SK-MEL-5 (cell line): ENCODE measurements around the gene FBXL19. TPM values are rescaled to one million over a fixed set of nuclear protein-coding genes. Genes with fewer than 3 reads are reported as not detected.

Source experiments
- DNase-seq: peaks from one replicate; pipeline ENCODE4 v3.0.0-alpha.2; 2016; ENCODE audit warnings: low read depth, low spot score
- in situ Hi-C: cut with HindIII; loops from 2 replicates; pipeline ENCODE4 v1.10.0; 2016; ENCODE audit warnings: low sequenced_read_pairs, high pct_unique_total_duplicates, low pct_unique_long_range_greater_than_20kb
- total RNA-seq: library from RNA; depleted of rRNA; stranded (reverse); fragments of >200 nt; shearing (Covaris generic); gene quantifications from 2 replicates; pipeline ENCODE4 v1.2.3, GENCODE V29; 2014

Gene FBXL19
- total RNA-seq, 1 experiment from 2014 or later, result 20.8 TPM

DNA sequence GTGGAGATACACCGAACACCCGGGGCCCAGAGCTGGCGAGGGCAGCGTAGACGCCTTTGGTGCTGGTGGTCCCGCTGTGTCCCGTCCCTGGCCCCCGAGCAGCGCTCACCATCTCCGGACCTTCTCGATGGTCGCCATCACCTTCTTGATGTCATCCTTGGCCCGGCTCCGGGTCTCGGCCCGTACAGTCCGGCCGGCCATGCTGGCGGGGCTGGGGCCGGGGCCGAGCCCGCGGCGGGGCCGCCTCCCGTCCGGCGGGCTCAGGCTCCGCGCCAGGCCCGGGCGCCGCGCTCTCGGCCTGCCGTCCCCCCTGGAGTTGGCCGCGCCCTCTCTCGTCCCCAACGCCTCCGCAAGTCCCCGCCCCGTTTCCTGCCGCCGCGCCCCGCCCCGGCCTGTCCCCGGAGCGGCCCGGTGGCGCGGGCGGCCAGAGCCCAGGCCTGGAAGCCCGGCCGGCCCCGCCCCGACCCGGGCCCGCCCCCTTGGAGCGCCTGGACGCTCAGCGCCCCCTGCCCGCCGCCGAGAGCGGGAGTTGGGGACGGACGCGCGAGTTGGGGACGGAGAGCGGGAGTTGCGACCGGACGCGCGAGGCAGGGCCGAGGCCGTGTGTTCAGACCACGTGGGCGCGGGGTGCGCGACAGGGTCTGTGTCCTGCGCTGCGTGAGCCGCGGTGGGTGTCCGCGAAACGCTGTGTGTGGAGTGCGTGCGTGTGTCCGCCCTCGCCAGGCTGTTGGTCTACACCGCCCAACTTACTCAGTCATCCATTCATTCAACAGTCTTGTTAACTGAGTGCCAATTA, 29.4 kb upstream of the FBXL19 start, which contains the start of gene BCL7C:
Gene BCL7C (minus strand): TSS at position 334 of the 796 bp plus-strand sequence. CDS start 133 bp downstream, at position 201.
- DNase-seq, result peak; percentile 88
- in situ Hi-C loops, result no loop called here

DNA sequence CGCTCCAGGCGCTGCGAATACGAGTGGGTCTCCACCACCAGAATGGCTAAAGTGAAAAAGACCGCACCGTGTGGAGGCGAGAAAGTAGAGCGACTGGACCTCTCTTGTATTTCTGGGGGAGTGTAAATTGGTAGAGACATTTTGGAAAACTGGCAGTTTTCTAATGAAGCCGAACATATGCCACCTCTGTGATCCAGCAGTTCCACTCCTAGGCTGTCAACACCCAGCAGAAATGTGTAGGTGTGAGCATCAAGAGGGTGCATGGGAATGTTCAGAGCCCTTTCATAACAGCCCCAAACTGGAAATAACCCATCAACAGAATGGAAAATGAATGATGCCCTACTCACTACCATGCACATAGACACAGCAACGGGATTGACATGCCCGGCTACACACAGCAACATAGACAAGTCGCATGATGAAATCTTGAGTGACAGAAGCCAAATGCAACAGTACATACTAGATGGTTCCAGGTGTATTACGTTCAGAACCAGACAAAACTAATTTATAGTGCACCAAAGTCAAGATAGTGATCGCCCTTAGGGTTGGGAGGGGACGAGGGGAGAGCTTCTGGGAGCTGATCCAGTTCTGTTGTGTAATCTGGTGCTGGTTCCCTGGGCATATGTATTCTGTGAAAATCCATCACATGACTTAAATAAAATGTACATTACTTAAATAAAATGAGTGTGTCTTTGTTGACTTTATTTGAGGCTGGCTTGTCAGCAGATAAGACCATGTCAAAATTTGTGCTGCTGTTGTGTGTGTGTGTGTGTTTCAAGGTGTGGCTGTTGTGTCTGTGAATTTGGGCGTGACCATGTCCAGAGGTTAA, 28.6 kb upstream of the FBXL19 start:
- in situ Hi-C loops, result no loop called here
- no peak for DNase-seq

DNA sequence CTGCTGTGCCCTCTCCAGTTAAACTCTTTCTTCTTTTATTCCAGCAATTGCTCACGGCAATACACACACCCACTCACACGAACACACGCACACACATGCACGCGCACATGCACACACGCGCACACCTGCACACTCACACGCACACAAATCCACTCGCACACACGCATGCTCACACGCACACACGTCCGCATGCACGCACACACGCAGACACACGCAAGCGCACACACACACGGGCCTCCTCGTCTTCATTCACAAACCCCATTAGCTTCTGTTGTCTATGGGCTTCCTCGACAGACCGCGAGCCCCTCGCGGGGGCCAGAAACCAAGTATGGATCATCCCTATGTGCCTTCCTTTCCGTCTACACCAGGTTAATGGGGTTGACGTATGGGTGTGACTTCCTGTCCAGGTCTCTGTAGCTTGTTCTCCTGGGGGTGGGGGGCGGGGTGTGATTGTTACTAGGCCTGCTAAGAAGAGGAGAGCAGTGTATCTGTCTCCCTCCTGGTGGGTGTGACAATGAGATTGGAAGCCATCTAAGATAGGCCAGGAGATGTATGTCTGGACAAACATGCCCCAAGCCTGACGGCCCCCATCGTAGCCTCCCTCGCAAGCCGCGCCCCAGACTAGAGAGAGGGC, 27.6 kb upstream of the FBXL19 start:
- DNase-seq, result no peak
- in situ Hi-C loops, result no loop called here

DNA sequence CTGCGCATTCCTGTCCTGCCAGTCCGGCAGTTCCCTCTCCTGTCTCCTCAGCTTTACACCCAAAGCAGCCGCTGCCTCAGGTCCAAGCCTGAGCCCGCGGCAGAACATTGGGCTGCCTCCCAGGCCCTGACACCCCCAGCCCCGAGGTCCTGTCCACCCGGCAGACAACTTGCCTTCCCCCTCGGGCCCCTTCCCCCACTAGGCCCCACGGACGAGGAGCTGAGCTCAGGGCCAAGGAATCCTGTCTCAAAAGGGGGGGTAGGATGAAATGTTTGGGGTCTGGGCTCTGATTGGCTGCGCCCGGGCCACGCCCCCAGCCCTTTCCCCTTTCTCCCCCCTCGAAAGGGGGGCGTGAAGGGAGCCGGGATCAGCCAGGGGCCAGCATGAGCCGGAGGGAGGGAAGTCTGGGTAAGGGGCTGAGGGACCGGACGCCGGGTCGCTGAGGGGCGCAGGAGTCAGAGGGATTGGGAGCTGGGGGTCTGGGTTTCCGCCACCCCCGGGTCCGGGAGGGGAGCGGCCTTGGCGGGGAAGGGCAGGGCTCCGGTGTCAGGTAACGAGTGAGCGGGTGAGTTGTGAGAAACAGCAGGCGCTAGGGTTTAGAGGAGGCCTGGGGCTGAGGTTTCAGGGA, 27.0 kb upstream of the FBXL19 start, which contains the start of gene CTF1:
Gene CTF1 (plus strand): TSS at position 354 of the 628 bp plus-strand sequence. CDS start 30 bp downstream, at position 384.
- in situ Hi-C loops, result no loop called here

DNA sequence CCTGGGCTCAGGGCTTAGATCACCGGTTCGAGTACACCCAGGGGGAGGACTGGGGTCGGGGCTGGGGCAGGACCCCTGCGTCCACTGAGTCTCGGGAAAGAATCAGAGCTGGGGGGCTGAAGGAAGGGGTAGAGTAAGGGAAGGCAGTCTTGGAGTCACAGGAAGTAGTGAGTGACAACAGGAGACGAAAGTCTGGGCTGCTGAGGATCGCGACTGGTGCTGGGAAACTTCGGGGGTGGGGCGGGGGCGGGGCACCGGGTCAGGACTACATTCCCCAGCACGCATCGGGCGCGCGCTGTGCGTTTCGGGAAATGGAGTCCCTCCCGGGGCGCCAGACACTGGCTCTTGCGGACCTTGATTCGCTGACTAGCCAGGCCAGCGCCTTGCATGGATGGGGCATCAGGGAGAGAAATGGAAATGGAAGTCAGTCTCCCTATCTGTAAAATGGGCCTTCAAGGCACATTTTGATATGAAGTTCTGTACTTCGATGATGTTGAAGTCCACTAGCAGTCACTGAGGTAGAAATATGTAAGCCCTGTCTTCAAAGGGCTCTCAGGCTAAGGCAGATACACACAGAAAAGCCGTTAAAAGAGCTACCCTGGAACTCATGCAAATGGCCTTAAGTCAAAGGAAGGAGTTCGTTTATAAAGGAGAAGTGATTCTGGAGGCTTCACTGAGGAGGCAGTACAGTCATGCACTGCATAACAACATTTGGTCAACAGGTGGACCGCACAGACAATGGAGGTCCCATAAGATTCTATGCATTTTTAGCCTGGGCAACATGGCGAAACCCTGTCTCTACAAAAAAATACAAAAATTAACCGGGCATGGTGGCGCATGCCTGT, 26.3 kb upstream of the FBXL19 start:
- in situ Hi-C loops, result no loop called here
- peak; percentile 86 for DNase-seq

More for the DNA sequence above, 27.0 kb upstream of the FBXL19 start, which contains the start of gene CTF1:
- DNase-seq, result no peak

DNA sequence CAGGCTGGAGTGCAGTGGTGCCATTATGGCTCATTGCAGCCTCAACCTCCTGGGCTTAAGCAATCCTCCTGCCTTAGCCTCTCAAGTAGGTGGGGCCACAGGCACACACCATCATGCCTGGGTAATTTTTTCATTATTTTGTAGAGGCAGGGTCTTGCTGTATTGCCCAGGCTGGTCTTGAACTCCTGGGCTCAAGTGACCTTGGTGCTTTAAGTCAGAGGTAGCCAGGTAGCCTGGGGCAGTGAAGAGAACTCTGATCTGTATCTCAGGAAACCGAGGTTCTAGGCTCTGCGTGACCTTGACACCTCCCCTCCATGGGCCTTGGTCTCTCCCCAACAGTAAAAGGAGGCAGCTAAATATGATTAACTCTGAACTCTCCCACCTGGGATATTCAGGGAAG, 23.6 kb upstream of the FBXL19 start:
- in situ Hi-C loops, result no loop called here
- no peak for DNase-seq

DNA sequence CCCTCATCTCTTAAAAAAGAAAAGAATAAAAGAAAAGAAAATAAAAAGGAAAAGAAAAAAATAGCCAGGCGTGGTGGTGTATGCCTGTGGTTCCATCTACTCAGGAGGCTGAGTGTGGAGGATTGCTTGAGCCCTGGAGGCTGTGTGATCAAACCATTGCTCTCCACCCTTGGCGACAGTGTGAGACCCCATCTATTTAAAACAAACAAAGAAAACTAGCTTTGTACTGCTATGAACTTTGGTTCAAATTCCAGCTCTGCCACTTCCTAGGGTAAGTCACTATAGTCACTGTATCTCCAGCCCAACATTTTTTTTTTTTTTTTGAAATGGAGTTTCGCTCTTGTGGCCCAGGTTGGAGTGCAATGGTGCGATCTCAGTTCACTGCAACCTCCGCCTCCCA, 22.8 kb upstream of the FBXL19 start:
- in situ Hi-C loops, result no loop called here
- DNase-seq, result no peak

DNA sequence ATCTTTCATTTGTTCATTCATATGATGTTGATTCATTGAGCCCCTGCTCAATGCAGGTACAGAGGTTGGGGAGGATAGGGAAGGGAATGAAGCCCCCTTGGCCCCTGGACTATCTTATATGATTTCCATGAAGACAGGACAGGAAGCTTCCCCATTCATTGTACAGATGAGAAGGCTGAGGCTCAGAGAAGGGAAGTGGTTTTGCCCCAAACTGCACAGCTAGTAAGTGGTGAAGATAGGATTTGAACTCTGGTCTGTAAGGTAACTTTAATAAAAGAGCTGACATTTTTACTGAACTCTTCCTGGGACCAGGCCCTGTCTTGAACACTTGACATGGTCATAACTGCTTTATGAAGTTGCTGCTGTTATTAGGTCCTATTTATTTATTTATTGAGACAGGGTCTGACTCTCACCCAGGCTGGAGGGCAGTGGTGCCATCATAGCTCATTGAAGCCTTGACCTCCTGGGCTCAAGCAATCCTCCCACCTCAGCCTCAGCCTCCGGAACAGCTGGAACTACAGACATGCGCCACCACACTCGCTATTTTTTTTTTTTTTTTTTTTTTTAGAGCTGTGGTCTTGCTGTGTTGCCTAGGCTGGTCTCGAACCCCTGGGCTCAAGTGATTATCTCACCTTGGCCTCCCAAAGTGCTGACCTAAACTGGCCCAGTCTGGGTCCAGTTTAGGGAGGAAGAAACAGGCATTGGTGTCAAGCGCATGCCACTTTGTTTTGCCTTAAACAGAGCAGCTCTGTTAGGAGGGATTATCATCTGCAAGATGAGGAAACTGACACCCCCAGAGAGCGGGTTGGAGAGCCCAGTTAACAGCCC, 22.0 kb upstream of the FBXL19 start:
- DNase-seq, result peak; percentile 14
- in situ Hi-C loops, result no loop called here

DNA sequence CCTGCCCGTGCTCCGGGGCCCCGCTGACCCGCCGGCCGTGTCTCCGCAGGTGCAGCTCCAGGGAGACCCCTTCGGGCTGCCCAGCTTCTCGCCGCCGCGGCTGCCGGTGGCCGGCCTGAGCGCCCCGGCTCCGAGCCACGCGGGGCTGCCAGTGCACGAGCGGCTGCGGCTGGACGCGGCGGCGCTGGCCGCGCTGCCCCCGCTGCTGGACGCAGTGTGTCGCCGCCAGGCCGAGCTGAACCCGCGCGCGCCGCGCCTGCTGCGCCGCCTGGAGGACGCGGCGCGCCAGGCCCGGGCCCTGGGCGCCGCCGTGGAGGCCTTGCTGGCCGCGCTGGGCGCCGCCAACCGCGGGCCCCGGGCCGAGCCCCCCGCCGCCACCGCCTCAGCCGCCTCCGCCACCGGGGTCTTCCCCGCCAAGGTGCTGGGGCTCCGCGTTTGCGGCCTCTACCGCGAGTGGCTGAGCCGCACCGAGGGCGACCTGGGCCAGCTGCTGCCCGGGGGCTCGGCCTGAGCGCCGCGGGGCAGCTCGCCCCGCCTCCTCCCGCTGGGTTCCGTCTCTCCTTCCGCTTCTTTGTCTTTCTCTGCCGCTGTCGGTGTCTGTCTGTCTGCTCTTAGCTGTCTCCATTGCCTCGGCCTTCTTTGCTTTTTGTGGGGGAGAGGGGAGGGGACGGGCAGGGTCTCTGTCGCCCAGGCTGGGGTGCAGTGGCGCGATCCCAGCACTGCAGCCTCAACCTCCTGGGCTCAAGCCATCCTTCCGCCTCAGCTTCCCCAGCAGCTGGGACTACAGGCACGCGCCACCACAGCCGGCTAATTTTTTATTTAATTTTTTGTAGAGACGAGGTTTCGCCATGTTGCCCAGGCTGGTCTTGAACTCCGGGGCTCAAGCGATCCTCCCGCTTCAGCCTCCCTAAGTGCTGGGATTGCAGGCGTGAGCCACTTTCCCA, 21.1 kb upstream of the FBXL19 start:
- in situ Hi-C loops, result no loop called here
- DNase-seq, result peak; percentile 50

DNA sequence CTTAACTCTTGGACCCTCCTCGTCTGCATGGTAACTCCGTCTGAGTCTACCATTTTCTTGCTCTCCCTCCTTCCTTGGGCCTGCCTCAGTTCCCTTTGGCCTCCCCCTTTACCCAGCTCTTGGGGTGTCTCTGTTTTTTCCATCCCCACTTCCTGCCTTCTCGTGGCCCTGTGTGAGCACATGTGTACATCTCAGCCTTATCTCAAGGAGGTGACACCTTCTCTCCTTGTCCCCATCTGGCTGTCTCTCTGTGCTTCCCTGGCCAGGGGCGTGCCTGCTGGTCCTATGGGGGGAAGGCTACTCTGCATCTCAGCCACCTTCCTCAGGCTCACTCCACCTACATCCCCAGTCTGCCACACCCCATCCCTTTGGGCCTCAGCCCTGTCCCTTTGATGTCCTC, 20.4 kb upstream of the FBXL19 start:
- no peak for DNase-seq
- in situ Hi-C loops, result no loop called here

DNA sequence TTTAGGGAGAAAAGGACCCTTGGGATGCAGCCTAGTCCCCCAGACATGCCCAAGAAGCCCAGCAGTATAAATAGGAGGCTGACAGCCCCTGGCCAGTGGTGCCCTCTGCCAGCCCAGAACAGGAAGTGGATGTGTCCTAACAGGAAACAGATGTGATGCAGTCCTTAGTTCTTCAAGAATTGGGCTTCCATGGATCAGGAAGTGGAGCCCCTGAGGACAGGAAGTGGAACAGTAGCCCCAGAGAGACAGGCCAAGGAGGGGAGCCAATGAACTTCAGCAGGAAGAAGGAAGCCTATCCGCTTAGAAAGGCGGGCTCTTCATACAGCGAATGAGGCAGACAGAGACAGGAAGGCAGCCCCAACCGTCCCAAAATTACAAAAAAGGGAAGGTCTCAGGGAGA, 19.8 kb upstream of the FBXL19 start:
- DNase-seq, result no peak
- in situ Hi-C loops, result no loop called here

DNA sequence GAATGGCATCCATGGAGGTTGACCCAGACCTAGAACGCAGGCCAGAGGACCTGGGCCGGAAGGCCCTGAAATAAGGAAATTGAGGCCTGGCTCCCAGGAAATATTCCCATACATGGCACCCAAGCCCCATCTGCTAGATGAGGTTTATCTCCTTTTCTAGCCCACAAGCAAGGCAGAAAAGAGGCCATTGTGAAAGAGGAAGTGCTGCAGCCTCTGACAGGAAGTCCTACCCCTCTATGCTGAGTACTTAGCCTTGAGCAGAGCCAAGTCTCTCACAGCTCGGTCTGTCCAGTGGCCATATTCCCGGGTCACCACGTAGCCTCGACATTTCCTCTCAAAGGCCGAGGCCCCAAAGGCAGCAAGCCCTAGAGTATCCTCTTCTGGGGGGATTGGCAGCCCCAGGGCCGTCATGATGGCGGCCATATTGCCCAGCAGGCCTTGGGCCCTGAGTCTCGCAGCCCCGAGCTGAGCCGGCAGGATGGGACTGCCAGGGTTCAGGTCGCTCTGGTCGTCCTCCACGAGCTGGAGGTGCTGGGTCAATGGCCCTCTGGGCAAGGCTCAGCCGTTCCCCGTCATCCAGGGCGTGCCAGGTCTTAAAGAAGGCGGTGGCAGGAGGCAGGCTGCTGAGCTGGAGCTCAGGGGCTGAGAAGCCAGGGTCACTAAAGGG, 19.1 kb upstream of the FBXL19 start:
- in situ Hi-C loops, result no loop called here
- DNase-seq, result no peak

DNA sequence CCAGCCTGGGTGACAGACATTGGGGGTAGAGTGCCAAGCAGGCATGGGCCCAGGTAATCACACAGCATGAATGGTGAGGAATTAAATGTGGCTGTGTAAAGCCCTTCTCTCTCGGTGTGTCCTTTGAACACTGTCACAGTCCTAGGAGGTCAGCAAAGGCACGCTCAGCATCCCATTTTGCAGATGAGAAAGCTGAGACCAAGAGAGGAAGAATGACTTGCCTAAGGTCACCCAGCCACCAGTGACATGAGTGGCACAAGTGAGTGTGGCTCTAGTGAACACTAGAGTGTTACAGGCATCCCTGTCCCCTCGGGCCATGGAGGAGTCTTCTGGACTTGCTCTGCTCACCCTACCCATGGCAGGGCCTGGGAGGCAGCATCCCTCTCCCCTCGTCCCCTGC, 16.3 kb upstream of the FBXL19 start:
- DNase-seq, result no peak
- in situ Hi-C loops, result no loop called here

DNA sequence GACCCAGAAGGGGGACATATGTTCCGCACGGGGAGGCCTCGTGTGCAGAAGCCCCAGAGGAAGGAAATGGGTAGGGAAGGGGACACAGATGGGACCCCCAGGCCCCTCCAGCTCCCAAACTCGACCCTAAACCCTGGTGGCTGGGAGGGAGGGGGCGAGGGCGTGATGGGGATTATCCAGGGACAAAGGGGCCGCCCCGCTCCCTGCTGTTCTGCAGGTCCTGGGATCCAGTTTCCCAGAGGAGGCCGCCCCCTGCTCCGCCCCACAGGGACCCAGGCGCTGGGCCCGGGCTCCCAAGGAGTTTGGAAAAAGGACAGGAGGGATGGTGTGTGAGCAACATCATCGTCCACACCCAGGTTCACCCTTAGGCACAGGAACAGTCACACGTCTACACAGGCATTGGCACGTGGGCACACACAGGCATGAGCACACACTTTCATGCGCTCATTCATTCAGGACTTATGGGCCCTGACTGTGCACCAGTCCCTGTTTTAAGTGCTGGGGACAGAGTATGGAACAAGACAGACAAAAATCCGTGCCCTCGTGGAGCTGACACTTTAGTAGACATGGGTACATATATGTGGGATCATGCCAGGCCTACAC, 12.8 kb upstream of the FBXL19 start:
- no peak for DNase-seq
- in situ Hi-C loops, result no loop called here
